Measurements from ENCODE around the gene TKT.

TKT gene

DNA sequence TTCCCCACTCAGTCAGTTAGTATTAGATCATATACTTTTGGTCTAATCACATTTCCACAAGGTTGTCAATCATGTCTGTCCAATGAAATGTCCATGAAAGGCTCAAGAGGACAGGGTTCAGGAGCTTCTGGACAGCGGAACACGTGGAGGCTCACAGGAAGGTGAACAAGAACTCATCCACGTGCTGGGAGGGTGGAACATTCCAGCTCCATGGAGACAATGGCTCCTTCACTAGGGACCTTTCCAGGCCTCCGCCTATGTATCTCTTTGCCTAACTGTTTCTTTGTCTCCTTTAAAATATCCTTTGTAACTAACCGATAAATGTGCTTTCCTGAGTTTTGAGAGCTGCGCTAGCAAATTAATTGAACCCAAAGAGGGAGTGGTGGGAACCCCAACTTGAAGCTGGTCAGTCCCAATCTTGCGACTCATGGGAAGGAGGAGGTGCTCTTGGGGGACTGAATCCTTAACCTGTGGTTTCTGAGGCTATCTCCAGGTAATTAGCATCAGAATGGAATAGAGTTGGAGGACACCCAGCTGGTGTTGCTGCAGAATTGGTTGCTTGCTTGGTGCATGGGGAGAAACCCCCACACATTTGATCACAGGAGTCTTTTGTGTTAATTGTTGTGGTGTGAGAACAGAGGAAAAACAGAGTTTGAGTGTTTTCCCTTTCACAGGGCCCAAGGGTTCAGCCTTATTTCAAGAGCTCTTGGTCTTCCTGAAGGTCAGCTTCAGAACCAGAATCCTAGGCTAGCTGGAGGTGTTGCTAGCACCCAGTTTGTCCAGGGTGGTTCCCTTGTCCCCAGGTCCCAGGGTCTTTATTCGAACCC lies 3.0 kb upstream of the TKT start:
- Histone ChIP-seq H3K4me3 (replicated peaks; ENCODE audit: insufficient read depth, low read length) (no peak overlapping the region), H3K27ac (replicated peaks) (no peak overlapping the region), H3K27me3 (ENCODE audit: insufficient read depth, poor library complexity, severe bottlenecking) (no peaks in the 10 kb centered on the region)
- DNase-seq (ENCODE audit: low read depth in 1 of 2, low spot score in 1 of 2), result no peak
- TF ChIP-seq, protein P1, sequence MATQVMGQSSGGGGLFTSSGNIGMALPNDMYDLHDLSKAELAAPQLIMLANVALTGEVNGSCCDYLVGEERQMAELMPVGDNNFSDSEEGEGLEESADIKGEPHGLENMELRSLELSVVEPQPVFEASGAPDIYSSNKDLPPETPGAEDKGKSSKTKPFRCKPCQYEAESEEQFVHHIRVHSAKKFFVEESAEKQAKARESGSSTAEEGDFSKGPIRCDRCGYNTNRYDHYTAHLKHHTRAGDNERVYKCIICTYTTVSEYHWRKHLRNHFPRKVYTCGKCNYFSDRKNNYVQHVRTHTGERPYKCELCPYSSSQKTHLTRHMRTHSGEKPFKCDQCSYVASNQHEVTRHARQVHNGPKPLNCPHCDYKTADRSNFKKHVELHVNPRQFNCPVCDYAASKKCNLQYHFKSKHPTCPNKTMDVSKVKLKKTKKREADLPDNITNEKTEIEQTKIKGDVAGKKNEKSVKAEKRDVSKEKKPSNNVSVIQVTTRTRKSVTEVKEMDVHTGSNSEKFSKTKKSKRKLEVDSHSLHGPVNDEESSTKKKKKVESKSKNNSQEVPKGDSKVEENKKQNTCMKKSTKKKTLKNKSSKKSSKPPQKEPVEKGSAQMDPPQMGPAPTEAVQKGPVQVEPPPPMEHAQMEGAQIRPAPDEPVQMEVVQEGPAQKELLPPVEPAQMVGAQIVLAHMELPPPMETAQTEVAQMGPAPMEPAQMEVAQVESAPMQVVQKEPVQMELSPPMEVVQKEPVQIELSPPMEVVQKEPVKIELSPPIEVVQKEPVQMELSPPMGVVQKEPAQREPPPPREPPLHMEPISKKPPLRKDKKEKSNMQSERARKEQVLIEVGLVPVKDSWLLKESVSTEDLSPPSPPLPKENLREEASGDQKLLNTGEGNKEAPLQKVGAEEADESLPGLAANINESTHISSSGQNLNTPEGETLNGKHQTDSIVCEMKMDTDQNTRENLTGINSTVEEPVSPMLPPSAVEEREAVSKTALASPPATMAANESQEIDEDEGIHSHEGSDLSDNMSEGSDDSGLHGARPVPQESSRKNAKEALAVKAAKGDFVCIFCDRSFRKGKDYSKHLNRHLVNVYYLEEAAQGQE (IDR thresholded peaks at IDR 0.05; ENCODE audit: insufficient replicate concordance, low read depth), result no peak
- no peak for TF ChIP-seq GABPA (IDR thresholded peaks at IDR 0.05; ENCODE audit: low read depth)
- TF ChIP-seq POLR2AphosphoS5 (IDR thresholded peaks at IDR 0.05; ENCODE audit: low read depth), result no peak
- TF ChIP-seq SPI1 (IDR thresholded peaks at IDR 0.05; ENCODE audit: borderline replicate concordance, low read depth), result no peak
- TF ChIP-seq, protein P2, sequence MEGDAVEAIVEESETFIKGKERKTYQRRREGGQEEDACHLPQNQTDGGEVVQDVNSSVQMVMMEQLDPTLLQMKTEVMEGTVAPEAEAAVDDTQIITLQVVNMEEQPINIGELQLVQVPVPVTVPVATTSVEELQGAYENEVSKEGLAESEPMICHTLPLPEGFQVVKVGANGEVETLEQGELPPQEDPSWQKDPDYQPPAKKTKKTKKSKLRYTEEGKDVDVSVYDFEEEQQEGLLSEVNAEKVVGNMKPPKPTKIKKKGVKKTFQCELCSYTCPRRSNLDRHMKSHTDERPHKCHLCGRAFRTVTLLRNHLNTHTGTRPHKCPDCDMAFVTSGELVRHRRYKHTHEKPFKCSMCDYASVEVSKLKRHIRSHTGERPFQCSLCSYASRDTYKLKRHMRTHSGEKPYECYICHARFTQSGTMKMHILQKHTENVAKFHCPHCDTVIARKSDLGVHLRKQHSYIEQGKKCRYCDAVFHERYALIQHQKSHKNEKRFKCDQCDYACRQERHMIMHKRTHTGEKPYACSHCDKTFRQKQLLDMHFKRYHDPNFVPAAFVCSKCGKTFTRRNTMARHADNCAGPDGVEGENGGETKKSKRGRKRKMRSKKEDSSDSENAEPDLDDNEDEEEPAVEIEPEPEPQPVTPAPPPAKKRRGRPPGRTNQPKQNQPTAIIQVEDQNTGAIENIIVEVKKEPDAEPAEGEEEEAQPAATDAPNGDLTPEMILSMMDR (IDR thresholded peaks at IDR 0.05; ENCODE audit: insufficient read depth, low read length), result no peak

DNA sequence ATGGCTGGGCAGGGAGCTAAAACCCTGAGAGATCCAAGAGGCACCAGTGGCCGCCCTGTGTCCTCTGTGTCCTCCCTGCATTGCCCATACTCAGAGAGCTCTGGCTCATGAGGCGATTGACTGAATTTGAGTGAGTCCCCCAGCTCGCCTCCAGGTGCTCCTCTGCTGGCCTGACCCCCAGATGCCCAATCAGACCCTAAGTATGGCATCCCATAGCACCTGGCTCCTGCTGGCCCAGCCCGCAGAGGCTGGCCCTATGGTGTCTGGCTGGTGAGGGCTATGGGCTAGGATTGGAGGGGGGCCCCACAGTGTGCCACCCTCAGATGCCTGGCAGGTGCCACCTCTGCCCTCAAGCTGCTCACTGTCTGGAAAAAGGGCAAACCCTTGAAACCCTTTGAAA lies 1.6 kb upstream of the TKT start:
- TF ChIP-seq GABPA (IDR thresholded peaks at IDR 0.05; ENCODE audit: low read depth) (no peak), SPI1 (IDR thresholded peaks at IDR 0.05; ENCODE audit: borderline replicate concordance, low read depth) (no peak), POLR2AphosphoS5 (IDR thresholded peaks at IDR 0.05; ENCODE audit: low read depth) (no peak)
- TF ChIP-seq, protein P2 (IDR thresholded peaks at IDR 0.05; ENCODE audit: insufficient read depth, low read length), result no peak
- TF ChIP-seq, protein P1 (IDR thresholded peaks at IDR 0.05; ENCODE audit: insufficient replicate concordance, low read depth), result no peak
- H3K4me3 ChIP-seq (replicated peaks; ENCODE audit: insufficient read depth, low read length), result no peak overlapping the region
- DNase-seq (ENCODE audit: low read depth in 1 of 2, low spot score in 1 of 2), result no peak
- H3K27me3 ChIP-seq (ENCODE audit: insufficient read depth, poor library complexity, severe bottlenecking), result no peaks in the 10 kb centered on the region
- H3K27ac ChIP-seq (replicated peaks), result no peak overlapping the region

DNA sequence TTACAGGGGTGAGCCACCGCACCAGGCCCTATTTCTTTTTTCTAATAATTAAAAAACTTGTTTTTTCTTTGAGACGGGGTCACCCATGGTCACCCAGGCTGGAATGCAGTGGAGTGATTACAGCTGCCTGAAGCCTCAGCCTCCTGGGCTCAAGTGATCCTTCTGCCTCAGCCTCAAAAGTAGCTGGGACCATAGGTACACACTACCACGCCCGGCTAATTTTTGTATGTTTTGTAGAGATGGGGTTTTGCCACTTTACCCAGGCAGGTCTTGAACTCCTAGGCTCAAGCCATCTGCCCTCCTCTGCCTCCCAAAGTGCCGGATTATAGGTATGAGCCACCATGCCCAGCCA lies 858 bp upstream of the TKT start:
- Histone ChIP-seq H3K27me3 (ENCODE audit: insufficient read depth, poor library complexity, severe bottlenecking) (no peaks in the 10 kb centered on the region), H3K27ac (replicated peaks) (no peak overlapping the region; the same call in 1 of the 2 replicates), H3K4me3 (replicated peaks; ENCODE audit: insufficient read depth, low read length) (no peak overlapping the region)
- TF ChIP-seq GABPA (IDR thresholded peaks at IDR 0.05; ENCODE audit: low read depth), result no peak
- no peak for DNase-seq (ENCODE audit: low read depth in 1 of 2, low spot score in 1 of 2)

DNA sequence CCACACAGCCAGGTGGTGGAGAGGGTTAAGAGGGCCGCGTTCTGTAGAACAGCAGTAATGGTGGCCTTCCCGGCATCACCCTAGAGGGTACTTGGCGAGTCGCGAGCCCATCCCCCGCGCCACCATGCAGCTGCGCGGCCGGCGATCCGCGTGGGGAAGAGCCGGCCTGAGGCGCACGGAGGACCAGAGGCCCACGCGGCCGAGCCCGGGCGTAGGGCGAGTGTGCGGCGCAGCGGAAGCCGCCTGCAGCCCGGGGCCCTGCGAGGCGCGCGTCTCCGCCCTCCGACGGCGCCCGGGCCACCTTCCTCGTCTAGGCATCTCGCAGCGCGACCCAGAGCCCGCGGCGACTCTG lies 423 bp downstream of the TKT start:
- Histone ChIP-seq H3K4me3 (replicated peaks; ENCODE audit: insufficient read depth, low read length) (peak overlapping the region; percentile 85), H3K27me3 (ENCODE audit: insufficient read depth, poor library complexity, severe bottlenecking) (no peaks in the 10 kb centered on the region), H3K27ac (replicated peaks) (peak overlapping the region; percentile 96)
- TF ChIP-seq, protein P1 (IDR thresholded peaks at IDR 0.05; ENCODE audit: insufficient replicate concordance, low read depth), result no peak
- TF ChIP-seq SPI1 (IDR thresholded peaks at IDR 0.05; ENCODE audit: borderline replicate concordance, low read depth) (no peak), POLR2AphosphoS5 (IDR thresholded peaks at IDR 0.05; ENCODE audit: low read depth) (no peak), GABPA (IDR thresholded peaks at IDR 0.05; ENCODE audit: low read depth) (no peak)
- TF ChIP-seq, protein P2 (IDR thresholded peaks at IDR 0.05; ENCODE audit: insufficient read depth, low read length), result no peak
- DNase-seq (ENCODE audit: low read depth in 1 of 2, low spot score in 1 of 2), result peak in 1 of 2 experiments; percentile 49

All from HL-60 (cell line).